ENCODE results near the gene NEFH. TPM values are rescaled to one million over a fixed set of nuclear protein-coding genes. Genes with fewer than 3 reads are reported as not detected.

Gene NEFH
- total RNA-seq, 1 donor from 2014 or later, result 1.1 TPM

Other genes with a start within 250 kb of the NEFH start
- 18.9 and 21.6 TPM in 2 replicates for gene RHBDD3, start 212.2 kb upstream of the NEFH start, total RNA-seq
- gene EWSR1, start 211.9 kb upstream of the NEFH start, total RNA-seq, result 220 TPM in 2 replicates
- gene GAS2L1, start 173.6 kb upstream of the NEFH start, total RNA-seq, result 16.5 and 22.4 TPM in 2 replicates
- 0.25 and 0.73 TPM in 2 replicates for gene RASL10A, start 164.5 kb upstream of the NEFH start, total RNA-seq
- gene AP1B1, start 91.6 kb upstream of the NEFH start, total RNA-seq, result 130 and 132 TPM in 2 replicates
- not detected in 2 replicates for gene RFPL1, start 41.6 kb upstream of the NEFH start, total RNA-seq
- 55.1 and 67.0 TPM in 2 replicates for gene THOC5, start 73.5 kb downstream of the NEFH start, total RNA-seq
- 32.6 and 50.2 TPM in 2 replicates for gene NIPSNAP1, start 100.9 kb downstream of the NEFH start, total RNA-seq
- gene NF2, start 123.4 kb downstream of the NEFH start, total RNA-seq, result 94.1 and 127 TPM in 2 replicates
- gene CABP7, start 239.8 kb downstream of the NEFH start, total RNA-seq, result not detected in 2 replicates